ENCODE measurements around the gene NOP53.
"Not testable (repeated sequence)": the region's sequence is repeated elsewhere in the genome, so short reads cannot be mapped to it uniquely, and the experiment has no call there.

The NOP53 gene

GRCh38 chr19:47777245-47778048 lies 32.1 kb downstream of the NOP53 start:
- DNase-seq (ENCODE audit: low read depth) = not testable (repeated sequence)

- peak; percentile 64 for DNase-seq (ENCODE audit: low read depth)
Observed at GRCh38 chr19:47778049-47778953, 33.0 kb downstream of the NOP53 start, which contains the start of gene SELENOW. TSS of gene SELENOW (plus strand) at chr19:47778703. CDS start at chr19:47778786, 83 bp downstream.

GRCh38 chr19:47778954-47779351 lies 33.6 kb downstream of the NOP53 start:
- DNase-seq (ENCODE audit: low read depth) = peak; percentile 26

GRCh38 chr19:47779524-47780214 lies 34.3 kb downstream of the NOP53 start:
- DNase-seq (ENCODE audit: low read depth) = peak; percentile 53

- no peak for DNase-seq (ENCODE audit: low read depth)
Observed at GRCh38 chr19:47780215-47780551, 34.8 kb downstream of the NOP53 start.

- DNase-seq (ENCODE audit: low read depth) = no peak
Observed at GRCh38 chr19:47781590-47782262, 36.4 kb downstream of the NOP53 start.

GRCh38 chr19:47786566-47786965 lies 41.2 kb downstream of the NOP53 start:
- DNase-seq (ENCODE audit: low read depth) = no peak

- DNase-seq (ENCODE audit: low read depth) = not testable (repeated sequence)
Observed at GRCh38 chr19:47787307-47787706, 42.0 kb downstream of the NOP53 start.

- DNase-seq (ENCODE audit: low read depth) = not testable (repeated sequence)
Observed at GRCh38 chr19:47789811-47790210, 44.5 kb downstream of the NOP53 start.

GRCh38 chr19:47790398-47790814 lies 45.1 kb downstream of the NOP53 start:
- DNase-seq (ENCODE audit: low read depth) = peak; percentile 68

- no peak for DNase-seq (ENCODE audit: low read depth)
Observed at GRCh38 chr19:47792616-47793015, 47.3 kb downstream of the NOP53 start.

GRCh38 chr19:47794526-47794925 lies 49.2 kb downstream of the NOP53 start:
- no peak for DNase-seq (ENCODE audit: low read depth)

- DNase-seq (ENCODE audit: low read depth) = no peak
Observed at GRCh38 chr19:47796785-47797184, 51.4 kb downstream of the NOP53 start.

- no peak for DNase-seq (ENCODE audit: low read depth)
Observed at GRCh38 chr19:47797996-47798903, 52.9 kb downstream of the NOP53 start.

- DNase-seq (ENCODE audit: low read depth) = no peak
Observed at GRCh38 chr19:47798904-47799266, 53.5 kb downstream of the NOP53 start.

- DNase-seq (ENCODE audit: low read depth) = no peak
Observed at GRCh38 chr19:47801270-47801669, 55.9 kb downstream of the NOP53 start.

GRCh38 chr19:47802521-47803043 lies 57.2 kb downstream of the NOP53 start:
- DNase-seq (ENCODE audit: low read depth) = no peak

GRCh38 chr19:47803148-47803547 lies 57.8 kb downstream of the NOP53 start:
- DNase-seq (ENCODE audit: low read depth) = not testable (repeated sequence)

- DNase-seq (ENCODE audit: low read depth) = not testable (repeated sequence)
Observed at GRCh38 chr19:47803671-47804070, 58.3 kb downstream of the NOP53 start.

GRCh38 chr19:47804451-47804850 lies 59.1 kb downstream of the NOP53 start, which contains the start of gene TPRX1:
TSS of gene TPRX1 (minus strand) at chr19:47804551. CDS start at chr19:47804539, 12 bp downstream.
- DNase-seq (ENCODE audit: low read depth) = not testable (repeated sequence)

Data from EH (cell line).